Stimulated activated CD8-positive, alpha-beta memory T cell treated with anti-CD3 and anti-CD28 coated beads, Interleukin-12 subunit alpha, Interleukin-12 subunit beta, amount 100 ng/mL, for 1 hour (primary cell): Measurements from ENCODE around the gene MYL11.
"Not testable (repeated sequence)": the region's sequence is repeated elsewhere in the genome, so short reads cannot be mapped to it uniquely, and the experiment has no call there.

ENCODE experiments used
- DNase-seq: peaks from one replicate; pipeline ENCODE4 v3.0.0-alpha.2; 2020; ENCODE audit warnings: low read depth

Gene MYL11

GRCh38 chr16:30396627-30397026, 22.0 kb downstream of the MYL11 start:
- not testable (repeated sequence) for DNase-seq

GRCh38 chr16:30397056-30397455, 22.5 kb downstream of the MYL11 start:
- no peak for DNase-seq

GRCh38 chr16:30397776-30398660, 23.4 kb downstream of the MYL11 start:
- DNase-seq = no peak

GRCh38 chr16:30398661-30399434, 24.2 kb downstream of the MYL11 start:
- no peak for DNase-seq

- no peak for DNase-seq
These were observed 25.0 kb downstream of the MYL11 start for GRCh38 chr16:30399435-30400186.

- no peak for DNase-seq
These were observed 27.3 kb downstream of the MYL11 start for GRCh38 chr16:30401768-30402425.

- DNase-seq = no peak
These were observed 32.1 kb downstream of the MYL11 start for GRCh38 chr16:30406795-30407101.

GRCh38 chr16:30407102-30407803, 32.7 kb downstream of the MYL11 start, which contains the start of gene ZNF771:
ZNF771 (plus strand) TSS chr16:30407606; CDS start chr16:30408054, 448 bp downstream.
- DNase-seq = peak; percentile 86

- no peak for DNase-seq
These were observed 33.4 kb downstream of the MYL11 start for GRCh38 chr16:30407804-30408534.

GRCh38 chr16:30409125-30410060, 34.8 kb downstream of the MYL11 start:
- DNase-seq = peak; percentile 92

- DNase-seq = no peak
These were observed 38.7 kb downstream of the MYL11 start for GRCh38 chr16:30413112-30413806.

GRCh38 chr16:30414159-30414558, 39.6 kb downstream of the MYL11 start:
- DNase-seq = no peak

GRCh38 chr16:30416047-30416603, 41.5 kb downstream of the MYL11 start:
- DNase-seq = no peak

GRCh38 chr16:30416624-30417528, 42.3 kb downstream of the MYL11 start:
- no peak for DNase-seq

- peak; percentile 79 for DNase-seq
These were observed 43.1 kb downstream of the MYL11 start for GRCh38 chr16:30417529-30418349.

GRCh38 chr16:30418350-30419181, 44.0 kb downstream of the MYL11 start:
- DNase-seq = no peak
